Endothelial cell of umbilical vein (primary cell): Measurements from ENCODE around the gene CBLL1. TPM values are rescaled to one million over a fixed set of nuclear protein-coding genes. Genes with fewer than 3 reads are reported as not detected.

Experiments used
- BruUV-seq: library from RNA; stranded (reverse); fragments of 400-500 nt; replicated peaks from 2 replicates; lab custom pipeline; 2021; lab: Mats Ljungman, UMichigan
- CTCF ChIA-PET: fragments of 300-600, 350-600 bp; sonication (Branson Sonifier 250); formaldehyde crosslinking; loops from one replicate; lab custom pipeline; 2021; ENCODE audit warnings: antibody characterized with exemption, inconsistent platforms; lab: Charles Lee
- POLR2A ChIA-PET: fragments of 300-600, 350-600 bp; sonication (Branson Sonifier 250); formaldehyde crosslinking; loops from one replicate; lab custom pipeline; 2021; ENCODE audit warnings: antibody characterized with exemption, inconsistent platforms; lab: Charles Lee
- DNase-seq: peaks from one replicate; pipeline ENCODE4 v3.0.0-alpha.2; 2011; ENCODE audit warnings: low read depth, low spot score
- FAIRE-seq: peaks from 2 replicates; lab custom pipeline; 2011; peaks lifted over from hg19 to GRCh38; lab: Jason Lieb, UNC
- H2AFZ ChIP-seq: 2 replicates; pipeline ENCODE4 v1.6.0; 2012; ENCODE audit warnings: low read depth, low read length, control low read depth, inconsistent platforms
- H3K27ac ChIP-seq: 2 replicates; pipeline ENCODE4 v1.5.1; 2011; ENCODE audit warnings: low read depth, mild to moderate bottlenecking, control low read depth, low read length, moderate library complexity; ENCODE audit not compliant: insufficient read depth
- H3K27me3 ChIP-seq, 2 experiments: 2 replicates each; pipeline versions ENCODE4 v1.6.0 to v1.6.1; 2011; ENCODE audit warnings: low read length in 2 of 2, mixed read lengths in 1 of 2; ENCODE audit not compliant: control insufficient read depth in 2 of 2, insufficient read depth in 2 of 2
- H3K36me3 ChIP-seq, 2 experiments: 2 replicates in 1 of 2; 3 replicates in 1 of 2; pipeline ENCODE4 v1.5.1; 2011; ENCODE audit warnings: low read length in 2 of 2, mild to moderate bottlenecking in 1 of 2, moderate library complexity in 1 of 2; ENCODE audit not compliant: control insufficient read depth in 2 of 2, insufficient read depth in 2 of 2; ENCODE audit errors: extremely low read depth in 1 of 2
- H3K4me1 ChIP-seq: 3 replicates; pipeline ENCODE4 v1.5.1; 2011; ENCODE audit warnings: mild to moderate bottlenecking, low read length; ENCODE audit not compliant: control insufficient read depth, insufficient read depth; ENCODE audit errors: extremely low read depth
- H3K4me2 ChIP-seq: 2 replicates; pipeline ENCODE4 v1.6.1; 2011; ENCODE audit warnings: low read length, control low read depth, mixed read lengths; ENCODE audit not compliant: insufficient read depth
- H3K4me3 ChIP-seq, 3 experiments: fragments of 200-600 bp in 1 of 3; sonication (generic), shearing (Covaris generic) in 1 of 3; replicated peaks in 1 of 3; 2 replicates each; pipeline ENCODE4 v1.5.1; 2011 to 2016; ENCODE audit warnings: control low read depth in 3 of 3, low read length in 3 of 3, mild to moderate bottlenecking in 2 of 3, inconsistent platforms in 1 of 3, low read depth in 1 of 3, moderate library complexity in 1 of 3; ENCODE audit not compliant: insufficient read depth in 1 of 3
- H3K79me2 ChIP-seq: 2 replicates; pipeline ENCODE4 v1.6.0; 2012; ENCODE audit warnings: low read length, inconsistent platforms; ENCODE audit not compliant: control insufficient read depth, insufficient read depth
- H3K9ac ChIP-seq: replicated peaks from 2 replicates; pipeline ENCODE3; 2011; ENCODE audit warnings: low read length, control low read depth; ENCODE audit not compliant: insufficient read depth; ENCODE audit errors: extremely low read depth
- H3K9me1 ChIP-seq: replicated peaks from 3 replicates; pipeline ENCODE4 v1.6.0; 2011; ENCODE audit warnings: mild to moderate bottlenecking, low read length; ENCODE audit not compliant: control insufficient read depth, insufficient read depth; ENCODE audit errors: extremely low read depth
- H3K9me3 ChIP-seq: replicated peaks from 2 replicates; pipeline ENCODE4 v1.5.1; 2012; ENCODE audit warnings: low read length, inconsistent platforms; ENCODE audit not compliant: control insufficient read depth, insufficient read depth
- H4K20me1 ChIP-seq: replicated peaks from 2 replicates; pipeline ENCODE3; 2011; ENCODE audit warnings: mild to moderate bottlenecking, low read length; ENCODE audit not compliant: control insufficient read depth, insufficient read depth; ENCODE audit errors: extremely low read depth
- CTCF ChIP-seq, 2 donors: IDR thresholded peaks; 1 replicate in 1 of 2; 2 replicates in 1 of 2; pipeline ENCODE4 v1.5.1; 2011; ENCODE audit warnings: low read length in 2 of 2, mild to moderate bottlenecking in 2 of 2, moderate library complexity in 2 of 2, control low read depth in 1 of 2, inconsistent platforms in 1 of 2, low read depth in 1 of 2; ENCODE audit not compliant: insufficient read depth in 1 of 2; ENCODE audit errors: extremely low read depth in 1 of 2
- FOS ChIP-seq: IDR thresholded peaks from 2 replicates; pipeline ENCODE4 v1.6.1; 2011; ENCODE audit warnings: mild to moderate bottlenecking, low read length, moderate library complexity, borderline replicate concordance; ENCODE audit not compliant: insufficient read depth
- GATA2 ChIP-seq: IDR thresholded peaks from 2 replicates; pipeline ENCODE4 v1.7.0; 2011; ENCODE audit warnings: low read depth, mild to moderate bottlenecking, moderate library complexity, mixed read lengths, low read length; ENCODE audit not compliant: insufficient read length, insufficient read depth
- MAX ChIP-seq: IDR thresholded peaks from 2 replicates; pipeline ENCODE4 v1.6.1; 2011; ENCODE audit not compliant: insufficient read depth, insufficient read length
- MYC ChIP-seq: IDR thresholded peaks from one replicate; pipeline ENCODE4 v1.6.1; 2011; ENCODE audit warnings: mild to moderate bottlenecking, low read depth, low read length
- POLR2A ChIP-seq: IDR thresholded peaks from 2 replicates; pipeline ENCODE4 v1.6.1; 2012; ENCODE audit warnings: low read depth, mild to moderate bottlenecking, control low read depth, low read length
- POLR2AphosphoS5 ChIP-seq: IDR thresholded peaks from 2 replicates; pipeline ENCODE4 v1.6.1; 2012; ENCODE audit warnings: low read depth, mild to moderate bottlenecking, control low read depth, low read length, moderate library complexity; ENCODE audit not compliant: insufficient read depth
- dilution Hi-C: fragments of 300-500 bp; cut with MboI; formaldehyde crosslinking; loops from one replicate; pipeline ENCODE4 v1.15.0; 2019; ENCODE audit warnings: low sequenced_read_pairs; ENCODE audit not compliant: extremely low pct_ligation_motif_present
- intact Hi-C: fragments of 100-400 bp; cut with micrococcal nuclease; formaldehyde crosslinking; loops from one replicate; pipeline ENCODE4 v1.10.0; 2022
- polyA plus RNA-seq, 4 experiments: library from polyadenylated mRNA; depleted of rRNA in 3 of 4; stranded (reverse) in 3 of 4; unstranded in 1 of 4; fragments of >200 nt; gene quantifications; 2 replicates each; pipeline versions ENCODE4 v1.2.1 to v1.2.3, GENCODE V29; 2011 to 2012; ENCODE audit warnings: missing spikeins in 1 of 4
- total RNA-seq: library from RNA; stranded (reverse); gene quantifications from 2 replicates; pipeline ENCODE4 v1.2.3, GENCODE V29; 2021

The CBLL1 gene
- total and polyA plus RNA-seq, 2 donors (not counting 3 experiments of a cell fraction or from before 2014, with no cell fraction given): 23.1 to 30.6 TPM

- no peaks in the 10 kb centered on the region for H3K79me2 ChIP-seq
- H3K27ac ChIP-seq: no peak overlapping the region
- H4K20me1 ChIP-seq: no peaks in the 10 kb centered on the region
- ChIA-PET CTCF (interaction anchor here (2.5 kb wide), 1 partner anchor 97 kb away, joined by 8 read pairs; no protein-coding TSS in a partner anchor), POLR2A (no interaction called here)
- no peak for DNase-seq
- H3K4me3 ChIP-seq: no peak overlapping the region
- no peak for FAIRE-seq
- intact Hi-C loops: no loop called here
- no peaks in the 10 kb centered on the region for H3K9me1 ChIP-seq
- no peaks in the 10 kb centered on the region for H3K9me3 ChIP-seq
- H3K4me1 ChIP-seq: no peaks in the 10 kb centered on the region
- no peak overlapping the region for H3K9ac ChIP-seq
- no peak overlapping the region for H2AFZ ChIP-seq
- dilution Hi-C loops: no loop called here
- no peak overlapping the region for H3K4me2 ChIP-seq
- H3K27me3 ChIP-seq: peaks cover 0 to 10% of the 10 kb centered on the region in 2 experiments
- H3K36me3 ChIP-seq: no peaks in the 10 kb centered on the region
- TF ChIP-seq POLR2AphosphoS5 (no peak), CTCF (IDR thresholded peaks at IDR 0.05; ENCODE audit: extremely low read depth in 1 of 2, insufficient read depth in 1 of 2, low read depth in 1 of 2, low read length in 2 of 2) (no peak), POLR2A (no peak), GATA2 (no peak), FOS (no peak), MAX (no peak), MYC (no peak)
- no TSS peak for BruUV-seq
Measured at GRCh38 chr7:107778283-107778682, 34.3 kb downstream of the CBLL1 start.
